HG02759 (cell line): Measurements from ENCODE around the gene CHST3.

Experiments used
- ATAC-seq: cut with Tn5 transposase; IDR thresholded peaks from one replicate; pipeline ENCODE4 v1.9.1; 2021; ENCODE audit warnings: mild to moderate bottlenecking, moderate library complexity; ENCODE audit not compliant: unreplicated experiment

Gene CHST3

DNA sequence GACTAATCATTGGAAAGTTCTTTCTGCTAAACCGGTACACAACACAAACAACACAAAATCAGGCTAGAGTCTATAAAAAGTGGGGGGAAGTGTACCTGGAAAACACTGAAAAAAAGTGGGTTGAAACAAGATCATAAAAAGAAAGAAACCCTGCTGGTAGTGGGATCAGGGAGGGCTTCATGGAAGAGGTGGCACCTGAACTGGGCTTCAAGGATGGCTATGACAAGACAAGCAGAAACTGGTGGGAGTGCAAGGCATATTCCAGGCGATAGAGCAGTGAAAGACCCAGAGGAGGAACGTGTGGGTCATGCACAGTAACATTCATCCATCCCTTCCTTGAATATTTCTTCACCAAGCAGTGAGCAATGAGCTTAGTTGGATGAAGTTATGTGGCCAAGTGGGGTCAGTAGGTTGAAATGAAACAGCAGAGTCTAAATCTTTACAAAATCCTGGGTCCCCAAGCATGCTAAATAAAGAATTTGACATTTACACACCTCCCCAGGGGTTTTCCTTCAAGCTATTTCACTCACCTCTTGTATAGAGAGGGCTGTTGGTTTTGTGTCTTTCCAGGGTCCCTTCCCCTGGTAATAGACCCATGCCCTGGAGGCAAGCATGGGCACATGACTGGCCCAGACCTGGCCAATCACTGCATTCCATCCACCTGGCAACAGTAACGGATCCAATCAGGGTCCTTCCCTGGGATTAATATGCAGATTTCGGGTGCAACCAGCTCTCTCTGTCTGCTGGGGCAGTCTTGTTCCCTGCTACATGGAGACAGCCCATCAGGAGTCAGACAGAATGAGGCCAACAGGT is 86.0 kb downstream of the CHST3 start:
- no peak for ATAC-seq

DNA sequence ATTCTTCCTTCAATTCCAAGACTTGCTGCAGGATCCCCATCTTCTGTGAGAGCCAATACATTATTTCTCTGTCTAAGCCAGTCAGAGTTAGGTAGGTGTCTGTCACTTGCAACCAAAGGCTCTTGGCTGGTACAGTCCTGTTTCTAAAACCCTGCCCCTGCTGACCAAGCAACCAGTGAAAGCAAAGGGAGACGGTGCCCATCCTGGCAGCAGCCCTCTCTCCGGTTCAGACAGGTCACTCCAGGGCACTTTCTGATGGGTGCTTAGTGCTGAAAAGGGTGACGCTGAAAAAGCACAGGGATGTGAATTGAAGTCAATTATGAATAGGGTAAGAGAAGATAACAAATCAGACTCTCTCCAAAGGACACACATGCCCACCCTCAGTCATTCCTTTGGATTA is 86.7 kb downstream of the CHST3 start:
- no peak for ATAC-seq

DNA sequence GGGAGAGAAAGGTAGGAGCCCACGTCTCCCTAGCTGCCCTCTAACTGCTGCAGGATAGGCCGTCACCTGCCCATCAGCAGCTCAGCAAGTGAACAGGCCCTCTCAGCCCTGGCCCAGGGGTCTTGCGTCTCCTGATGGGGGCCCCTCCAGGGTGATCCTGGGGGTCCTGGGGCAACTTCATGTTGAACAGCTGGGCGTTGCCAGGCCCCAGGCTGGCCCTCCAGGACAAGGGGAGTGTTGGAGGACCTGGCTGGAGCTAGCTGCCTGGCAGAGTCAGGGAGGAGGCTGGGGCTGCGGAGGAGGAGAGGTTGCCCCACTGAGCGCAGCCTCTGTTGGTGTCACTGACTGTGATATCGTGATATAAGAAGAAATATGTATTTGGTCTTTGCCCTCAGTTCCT is 89.5 kb downstream of the CHST3 start:
- ATAC-seq: no peak

DNA sequence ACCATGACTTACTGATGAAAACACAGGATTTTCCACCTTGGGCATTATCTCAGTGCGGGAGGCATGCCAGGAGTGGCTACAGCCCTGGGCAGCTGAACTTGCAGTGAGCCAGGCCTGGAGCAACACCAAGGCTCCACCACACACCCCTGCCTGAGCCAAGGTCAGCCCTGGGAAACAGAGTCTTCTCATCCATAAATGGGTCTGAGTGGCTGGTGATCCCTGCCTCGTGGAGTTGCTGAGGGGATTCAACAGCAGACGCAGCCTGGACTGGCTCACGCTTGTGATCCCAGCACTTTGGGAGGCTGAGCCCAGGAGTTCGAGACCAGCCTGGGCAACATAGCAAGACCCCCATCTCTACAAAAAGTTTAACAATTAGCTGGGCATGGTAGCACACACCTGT is 91.9 kb downstream of the CHST3 start:
- no peak for ATAC-seq

DNA sequence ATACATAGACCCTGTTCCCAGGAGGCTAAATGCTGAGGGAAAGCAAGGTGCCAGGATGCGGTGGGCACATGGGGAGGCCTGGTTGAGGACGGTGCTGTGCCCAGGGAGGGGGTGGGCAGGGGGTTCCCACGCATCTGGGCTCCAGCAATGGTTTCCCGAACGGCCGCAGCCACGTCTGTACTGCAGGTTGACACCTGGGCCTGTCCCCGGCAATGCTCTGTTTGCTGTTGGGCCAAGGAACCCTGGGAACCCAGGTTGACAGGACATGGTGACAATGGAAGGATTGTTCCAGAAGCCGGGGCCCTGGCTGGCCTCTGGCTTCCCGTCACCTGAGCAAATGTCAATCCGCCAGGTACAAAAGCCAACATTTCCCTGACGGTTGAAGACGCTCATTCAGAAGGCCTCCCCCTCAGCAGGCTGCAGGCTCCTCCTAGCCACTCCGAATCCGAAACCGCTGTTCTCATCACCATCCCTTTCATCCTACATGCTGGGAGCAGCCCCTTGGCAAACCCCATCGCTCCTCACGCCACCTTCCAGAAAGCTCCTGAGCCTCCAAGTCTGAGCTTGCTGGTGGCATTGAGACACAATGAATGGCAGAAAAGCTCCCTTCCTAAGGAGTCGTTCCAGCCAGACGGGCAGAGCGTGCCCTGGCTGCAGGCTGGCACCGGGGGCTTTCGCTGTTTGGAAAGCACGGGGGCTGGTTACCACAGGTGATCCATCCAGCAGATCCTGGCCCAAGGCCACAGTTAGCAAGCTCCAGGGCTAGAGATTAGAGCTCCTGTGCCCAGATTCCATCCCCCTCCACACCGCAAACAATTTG is 92.9 kb downstream of the CHST3 start:
- ATAC-seq: no peak

DNA sequence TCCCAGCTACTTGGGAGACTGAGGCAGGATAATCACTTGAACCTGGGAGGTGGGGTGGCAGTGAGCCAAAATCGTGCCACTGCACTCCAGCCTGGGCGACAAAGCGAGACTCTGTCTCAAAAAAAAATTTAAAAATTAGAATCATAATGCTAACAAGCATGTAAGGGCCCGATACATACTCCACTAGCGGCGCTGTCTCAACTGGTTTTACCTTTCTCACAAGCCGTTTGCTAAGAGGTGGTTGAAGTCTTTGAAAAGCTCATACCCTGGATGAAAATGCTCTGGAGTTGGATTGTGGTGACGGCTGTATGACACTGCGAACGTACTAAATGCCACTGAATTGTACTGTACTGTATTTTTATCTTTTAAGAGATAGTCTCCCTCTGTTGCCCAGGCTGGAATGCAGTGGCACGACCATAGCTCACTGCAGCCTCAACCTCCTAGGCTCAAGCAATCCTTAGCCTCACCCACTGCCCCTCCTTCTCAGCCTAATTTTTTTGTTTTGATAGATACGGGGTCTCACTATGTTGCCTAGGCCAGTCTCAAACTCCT is 94.2 kb downstream of the CHST3 start:
- no peak for ATAC-seq

DNA sequence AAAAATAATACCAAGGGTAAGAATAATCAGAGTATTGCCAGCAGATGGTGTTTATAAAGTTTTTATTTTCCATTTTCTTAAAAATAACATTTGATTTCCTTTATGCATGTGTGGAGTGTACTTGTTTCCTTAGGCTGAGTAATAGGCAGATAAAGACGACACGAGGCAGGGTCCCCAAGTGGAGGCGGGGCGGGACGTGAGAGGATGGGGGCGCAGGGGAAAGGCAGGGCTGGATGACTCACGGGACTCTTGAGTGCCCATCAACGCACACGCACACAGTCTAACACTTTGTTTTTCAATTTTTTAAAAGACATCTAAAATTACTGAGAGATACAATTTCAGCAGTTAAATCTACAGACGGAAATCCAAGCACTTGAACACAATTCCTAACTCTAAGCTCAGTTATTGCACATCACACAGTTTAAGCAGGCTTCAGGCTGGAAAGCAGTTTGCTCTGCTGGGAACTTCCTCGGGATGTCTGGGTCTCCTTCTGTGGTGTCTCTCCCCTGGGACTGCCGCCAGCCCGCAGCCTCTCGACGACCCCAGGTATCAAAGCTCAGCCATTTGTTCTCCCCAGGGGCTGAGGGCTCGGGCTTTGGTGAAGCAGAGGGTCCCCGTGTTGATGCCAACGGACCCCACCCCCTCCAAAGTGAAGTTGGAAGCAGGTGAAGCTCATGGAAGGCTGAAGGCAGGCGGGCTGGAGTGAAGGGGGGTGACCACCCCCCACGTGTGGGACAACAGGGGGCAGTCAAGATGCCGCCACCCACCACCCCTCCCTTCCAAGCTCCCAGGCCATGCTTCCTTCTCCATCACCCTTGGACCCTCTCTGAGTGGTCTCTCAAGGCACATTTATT is 95.0 kb downstream of the CHST3 start:
- ATAC-seq: no peak

DNA sequence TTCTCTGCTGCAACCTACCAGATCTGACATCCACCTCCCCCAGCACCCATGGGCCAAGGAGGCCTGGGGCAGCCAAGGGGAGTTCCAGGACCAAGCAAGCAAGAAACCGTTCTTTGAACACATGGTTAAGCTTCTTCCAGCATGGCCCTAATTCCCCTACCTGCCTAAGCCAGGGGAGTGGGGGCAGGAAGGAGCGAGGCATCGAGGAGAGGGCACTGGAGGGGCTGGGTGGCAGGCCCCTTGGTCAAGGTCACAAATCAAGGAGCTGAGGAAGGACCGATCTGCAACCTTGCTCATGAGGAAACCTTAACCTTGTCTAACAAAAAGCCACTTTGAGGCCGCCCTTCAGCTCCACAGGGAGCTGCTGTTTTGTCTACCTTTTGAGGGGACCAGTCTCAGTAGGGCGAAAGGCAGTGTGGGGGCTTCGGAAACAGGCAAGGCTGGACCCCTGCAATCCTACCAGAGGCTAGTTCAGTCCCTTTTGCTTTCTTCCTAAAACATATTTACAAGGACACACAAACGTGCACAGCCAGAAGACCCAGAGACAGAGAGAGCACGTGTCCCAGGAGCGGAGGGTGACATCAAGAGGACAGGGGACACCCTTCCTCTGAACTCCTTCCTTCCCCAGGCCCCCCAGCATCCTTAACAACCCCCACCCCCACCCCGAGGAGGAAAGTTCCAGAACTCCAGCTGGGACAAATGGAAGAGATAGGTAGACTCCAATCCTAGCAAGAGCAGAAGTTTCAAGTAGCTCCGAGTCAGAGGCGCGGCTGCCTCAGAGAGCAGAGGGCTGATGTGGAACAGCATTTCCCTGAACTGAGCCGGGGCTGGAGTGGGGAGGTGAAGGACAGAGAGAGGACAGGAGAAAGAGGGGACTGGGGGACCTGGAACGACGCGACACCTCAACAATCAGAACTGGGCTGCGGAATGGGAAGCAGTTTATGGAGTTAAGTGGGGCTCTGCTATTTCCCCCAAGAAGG is 95.9 kb downstream of the CHST3 start:
- ATAC-seq: no peak

DNA sequence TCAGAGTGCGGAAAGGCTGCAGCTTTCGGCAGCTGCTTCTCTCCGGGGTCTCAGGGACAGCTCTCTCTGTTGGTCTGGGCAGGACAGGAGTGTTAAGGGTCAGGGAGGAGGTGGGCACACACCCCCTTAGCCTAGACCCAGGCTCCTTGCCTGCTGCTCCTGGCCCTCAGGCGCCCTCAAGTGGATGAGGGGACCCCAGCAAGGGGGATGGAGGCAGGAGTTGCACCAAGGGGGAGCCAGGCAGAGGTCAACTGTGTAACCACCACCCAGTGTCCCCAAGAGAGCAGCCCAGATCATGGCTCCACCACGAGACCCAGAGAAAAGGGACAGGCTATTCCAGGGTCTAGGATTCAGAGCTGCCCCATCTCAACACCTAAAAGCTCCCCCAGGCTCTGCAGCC is 97.3 kb downstream of the CHST3 start:
- no peak for ATAC-seq

DNA sequence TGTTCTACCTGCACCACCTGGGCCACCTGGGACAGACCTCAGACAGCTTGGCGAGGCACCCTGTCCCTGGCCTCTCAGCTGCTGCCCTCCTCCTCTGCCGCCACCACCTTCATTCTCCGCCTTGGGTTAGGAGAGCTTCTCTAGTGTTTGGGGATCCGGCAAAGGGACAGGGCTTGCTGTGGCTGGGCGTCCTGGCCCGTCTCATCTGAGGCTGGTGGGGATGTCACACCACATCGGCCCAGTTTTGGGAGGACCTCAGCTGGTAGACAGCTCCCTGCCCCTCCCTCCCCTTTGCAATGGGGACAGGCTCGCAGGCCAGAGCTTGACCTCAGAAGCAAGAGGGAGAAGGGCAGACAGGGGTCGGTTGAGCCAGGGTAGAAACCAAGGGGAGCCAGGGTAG is 97.7 kb downstream of the CHST3 start:
- ATAC-seq: no peak

DNA sequence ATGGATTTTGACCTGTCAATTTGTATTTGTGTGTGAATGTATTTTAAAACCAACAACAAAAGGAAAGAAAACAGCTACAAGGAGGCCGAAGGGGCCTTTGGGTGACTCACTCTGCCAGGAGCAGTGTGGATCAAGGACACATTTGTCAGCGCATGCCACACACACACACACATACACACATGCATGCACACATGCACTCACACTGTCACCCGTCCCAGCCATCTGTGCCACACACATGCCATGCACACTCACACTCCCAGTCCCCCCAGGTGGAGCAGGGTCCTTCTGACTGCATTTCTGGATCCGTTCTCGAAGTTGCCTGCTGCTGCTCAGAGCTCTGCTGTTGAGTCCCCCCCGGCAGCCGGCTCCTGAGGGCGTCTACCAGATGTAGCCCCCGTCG is 98.2 kb downstream of the CHST3 start:
- ATAC-seq: no peak
